GM12874 (cell line): Measurements from ENCODE around the gene RBM38.

Experiments used
- CTCF ChIP-seq: IDR thresholded peaks from 2 replicates; pipeline ENCODE4 v1.5.1; 2011; ENCODE audit warnings: low read depth, mild to moderate bottlenecking, control low read depth, low read length, moderate library complexity; ENCODE audit not compliant: insufficient read depth

RBM38 gene

DNA sequence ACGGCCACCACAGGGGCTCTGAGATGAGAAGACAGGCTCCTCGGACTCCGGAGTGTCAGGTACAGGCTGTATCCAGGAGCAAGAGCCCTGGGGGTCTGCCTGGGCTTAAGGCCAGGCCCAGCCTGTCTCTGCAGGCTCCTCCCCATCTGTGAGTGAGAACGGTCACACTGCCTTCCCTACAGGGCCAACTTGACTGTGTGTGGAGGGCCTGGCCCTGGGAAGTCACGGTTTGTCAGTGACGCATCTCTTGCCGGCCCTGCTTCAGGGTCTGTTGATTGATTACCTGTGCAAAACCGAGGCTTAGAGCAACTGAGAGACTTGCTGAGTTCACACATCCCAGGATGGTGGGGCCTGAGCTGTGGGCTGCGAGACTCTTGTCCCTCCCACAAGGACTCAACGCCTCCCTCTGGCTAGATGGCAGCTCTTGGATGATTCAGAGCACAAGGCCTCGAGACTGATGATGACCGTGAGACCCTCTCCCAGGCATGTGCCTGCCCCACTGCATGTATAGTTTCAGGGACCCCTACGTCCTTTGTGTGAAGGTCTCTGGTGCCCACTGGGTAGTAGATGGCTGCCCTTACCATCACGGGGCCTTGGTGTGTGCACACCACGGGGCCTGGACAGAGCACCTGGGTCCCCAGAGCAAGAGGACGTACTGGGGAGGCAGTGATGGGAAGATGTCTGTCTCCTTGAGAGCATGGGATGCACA lies 5.9 kb downstream of the RBM38 start:
- no peak for TF ChIP-seq CTCF

DNA sequence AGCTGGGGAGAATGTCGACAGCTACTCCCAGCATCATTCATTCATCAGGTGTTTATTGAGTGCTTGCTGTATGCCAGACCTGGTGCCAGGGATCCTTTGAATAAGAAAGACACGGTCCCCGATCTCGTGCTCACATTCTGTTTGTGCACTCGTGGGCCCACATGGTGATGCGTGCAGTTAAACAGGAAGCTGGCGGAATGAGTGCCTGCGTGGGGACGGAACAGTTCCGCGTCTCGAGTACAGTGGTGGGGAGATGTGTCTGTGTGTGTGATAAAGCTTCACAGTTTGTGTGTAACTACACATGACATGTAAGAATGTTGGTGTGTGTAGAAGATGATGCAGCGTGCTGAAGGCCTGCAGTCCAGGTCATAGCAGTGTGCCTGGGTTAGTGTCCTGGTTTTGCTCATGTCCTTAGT lies 6.5 kb downstream of the RBM38 start:
- TF ChIP-seq CTCF: no peak

- no peak for TF ChIP-seq CTCF
Observed at GRCh38 chr20:57398231-57398821, 7.1 kb downstream of the RBM38 start.

GRCh38 chr20:57398901-57399535 lies 7.8 kb downstream of the RBM38 start:
- no peak for TF ChIP-seq CTCF

DNA sequence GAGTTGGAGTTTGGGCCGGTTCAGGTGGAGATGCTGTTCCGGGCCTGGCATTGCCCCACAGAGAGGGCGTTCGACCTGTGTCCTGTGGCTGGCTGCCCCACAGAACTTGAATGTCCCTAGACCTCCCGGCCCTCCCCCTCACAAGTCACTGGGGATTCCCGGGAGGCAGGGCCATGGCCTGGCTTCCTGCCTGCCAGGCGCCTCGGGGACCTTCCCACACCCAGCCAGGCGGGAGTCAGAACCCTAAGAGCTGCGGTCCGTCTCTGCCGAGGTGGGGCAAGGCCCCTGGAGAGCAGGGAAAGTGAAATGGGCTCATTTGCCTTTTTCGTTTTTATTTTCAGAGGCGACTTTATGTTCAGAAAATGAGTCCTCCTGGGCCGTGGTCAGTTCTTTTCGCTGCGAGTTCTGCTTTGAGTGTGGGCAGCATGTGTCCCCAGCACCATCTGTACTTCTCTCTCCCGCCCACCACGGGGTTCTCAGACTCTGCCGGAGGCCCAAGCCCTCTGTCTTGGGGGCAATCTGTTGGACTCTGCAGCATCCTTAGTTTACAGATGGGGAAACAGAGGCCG lies 8.5 kb downstream of the RBM38 start:
- no peak for TF ChIP-seq CTCF

DNA sequence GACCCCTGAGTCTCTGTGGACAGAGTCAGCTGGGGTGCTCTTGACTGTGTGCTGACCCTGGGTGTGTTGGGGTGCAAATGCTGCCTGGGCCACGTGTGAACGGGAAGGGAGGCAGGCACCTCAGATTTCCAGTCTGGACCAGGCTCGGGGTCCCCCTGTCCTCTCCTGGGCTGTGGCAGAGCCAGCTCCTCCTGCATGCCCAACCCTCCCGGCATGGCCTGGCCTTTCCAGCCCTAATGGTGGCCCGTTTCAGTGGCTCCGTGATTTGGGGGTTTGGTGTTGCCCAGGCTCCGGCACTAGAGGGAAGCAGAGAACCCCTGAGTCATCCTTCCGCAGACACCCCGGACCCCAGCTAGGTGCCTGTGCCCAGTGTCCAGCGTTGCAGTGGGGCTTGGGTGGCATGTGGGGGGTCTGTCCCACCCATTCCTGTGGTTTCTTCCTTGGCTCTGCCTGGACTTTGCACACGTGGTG lies 9.1 kb downstream of the RBM38 start:
- TF ChIP-seq CTCF: peak; percentile 73

- TF ChIP-seq CTCF: no peak
Observed at GRCh38 chr20:57400821-57401564, 9.8 kb downstream of the RBM38 start.
